Caco-2 (cell line): ENCODE results near the gene TLR10. TPM values are rescaled to one million over a fixed set of nuclear protein-coding genes. Genes with fewer than 3 reads are reported as not detected.
"Not testable (repeated sequence)": the region's sequence is repeated elsewhere in the genome, so short reads cannot be mapped to it uniquely, and the experiment has no call there.

ENCODE experiments used
- BruUV-seq: library from RNA; stranded (reverse); fragments of 400-500 nt; replicated peaks from 2 replicates; lab custom pipeline; 2021; lab: Mats Ljungman, UMichigan
- CTCF ChIA-PET: fragments of 300-600 bp; sonication (Branson Sonifier 250); formaldehyde crosslinking; loops from one replicate; lab custom pipeline; 2022; ENCODE audit warnings: antibody characterized with exemption; lab: Charles Lee
- POLR2A ChIA-PET: fragments of 300-600 bp; sonication (Branson Sonifier 250); formaldehyde crosslinking; loops from one replicate; lab custom pipeline; 2022; ENCODE audit warnings: antibody characterized with exemption; lab: Charles Lee
- DNase-seq, 2 experiments: peaks; one replicate each; pipeline versions ENCODE4 v3.0.0 to v3.0.0-alpha.2; 2020 to 2022
- H3K27me3 ChIP-seq: replicated peaks from 2 replicates; pipeline ENCODE4 v1.6.0; 2011; ENCODE audit warnings: low read length; ENCODE audit not compliant: control insufficient read depth, insufficient read depth
- H3K36me3 ChIP-seq: 2 replicates; pipeline ENCODE4 v1.5.1; 2011; ENCODE audit warnings: low read length; ENCODE audit not compliant: control insufficient read depth, insufficient read depth
- H3K4me1 ChIP-seq: fragments of 250-450 bp; sonication (Bioruptor Pico); 2 replicates; pipeline ENCODE4 v1.5.1; 2020; ENCODE audit warnings: mild to moderate bottlenecking
- H3K4me3 ChIP-seq: 2 replicates; pipeline ENCODE4 v1.5.1; 2011; ENCODE audit warnings: low read depth, mild to moderate bottlenecking, control low read depth, low read length
- H3K9me3 ChIP-seq: fragments of 250-450 bp; sonication (Bioruptor Pico); 2 replicates; pipeline ENCODE4 v1.5.1; 2020; ENCODE audit warnings: mild to moderate bottlenecking, moderate library complexity
- H3K27ac Mint-ChIP-seq: one replicate; pipeline ENCODE4 v1.8.0; 2022; ENCODE audit warnings: mixed read lengths; ENCODE audit not compliant: unreplicated experiment
- H3K27me3 Mint-ChIP-seq: one replicate; pipeline ENCODE4 v1.8.0; 2022; ENCODE audit warnings: mixed read lengths; ENCODE audit not compliant: insufficient read depth, unreplicated experiment
- H3K36me3 Mint-ChIP-seq: one replicate; pipeline ENCODE4 v1.8.0; 2022; ENCODE audit warnings: mild to moderate bottlenecking, mixed read lengths; ENCODE audit not compliant: insufficient read depth, unreplicated experiment
- H3K4me1 Mint-ChIP-seq: one replicate; pipeline ENCODE4 v1.8.0; 2022; ENCODE audit warnings: low read depth, mixed read lengths; ENCODE audit not compliant: unreplicated experiment
- H3K4me3 Mint-ChIP-seq: one replicate; pipeline ENCODE4 v1.8.0; 2022; ENCODE audit warnings: mild to moderate bottlenecking, moderate library complexity, mixed read lengths; ENCODE audit not compliant: unreplicated experiment
- H3K9me3 Mint-ChIP-seq: one replicate; pipeline ENCODE4 v1.8.0; 2022; ENCODE audit warnings: mixed read lengths; ENCODE audit not compliant: unreplicated experiment
- intact Hi-C: fragments of 100-400 bp; cut with micrococcal nuclease; formaldehyde crosslinking; loops from one replicate; pipeline ENCODE4 v1.10.0; 2022; ENCODE audit not compliant: unreplicated experiment
- total RNA-seq: library from RNA; stranded (reverse); gene quantifications from 2 replicates; pipeline ENCODE4 v1.2.3, GENCODE V29; 2022
- TF ChIP-seq, protein P1 (sequence below), 2 experiments: fragments of 200-600 bp in 1 of 2; IDR thresholded peaks; 1 replicate in 1 of 2; 2 replicates in 1 of 2; pipeline versions ENCODE4 v1.5.1 to v1.8.0; 2011 to 2022; ENCODE audit warnings: antibody characterized with exemption in 1 of 2, control low read depth in 1 of 2, inconsistent platforms in 1 of 2, low read depth in 1 of 2, low read length in 1 of 2, mild to moderate bottlenecking in 1 of 2, moderate library complexity in 1 of 2; ENCODE audit not compliant: insufficient read depth in 1 of 2, severe bottlenecking in 1 of 2, unreplicated experiment in 1 of 2

Gene TLR10
- total RNA-seq, 1 experiment from 2014 or later, result not detected

GRCh38 chr4:38781854-38782261 lies 932 bp downstream of the TLR10 start:
- intact Hi-C loops, result no loop called here
- ChIA-PET CTCF (interaction anchor here (0.9 to 2.2 kb wide), 3 partner anchors 22 to 602 kb away, joined by 5 to 42 read pairs (median 5); no protein-coding TSS in a partner anchor), POLR2A (no interaction called here)
- no peak overlapping the region for H3K27ac Mint-ChIP-seq
- no peak overlapping the region for H3K4me3 ChIP-seq
- H3K9me3 ChIP-seq, result no peaks in the 10 kb centered on the region
- H3K4me3 Mint-ChIP-seq, result no peak overlapping the region
- no peaks in the 10 kb centered on the region for H3K36me3 Mint-ChIP-seq
- TF ChIP-seq, protein P1, sequence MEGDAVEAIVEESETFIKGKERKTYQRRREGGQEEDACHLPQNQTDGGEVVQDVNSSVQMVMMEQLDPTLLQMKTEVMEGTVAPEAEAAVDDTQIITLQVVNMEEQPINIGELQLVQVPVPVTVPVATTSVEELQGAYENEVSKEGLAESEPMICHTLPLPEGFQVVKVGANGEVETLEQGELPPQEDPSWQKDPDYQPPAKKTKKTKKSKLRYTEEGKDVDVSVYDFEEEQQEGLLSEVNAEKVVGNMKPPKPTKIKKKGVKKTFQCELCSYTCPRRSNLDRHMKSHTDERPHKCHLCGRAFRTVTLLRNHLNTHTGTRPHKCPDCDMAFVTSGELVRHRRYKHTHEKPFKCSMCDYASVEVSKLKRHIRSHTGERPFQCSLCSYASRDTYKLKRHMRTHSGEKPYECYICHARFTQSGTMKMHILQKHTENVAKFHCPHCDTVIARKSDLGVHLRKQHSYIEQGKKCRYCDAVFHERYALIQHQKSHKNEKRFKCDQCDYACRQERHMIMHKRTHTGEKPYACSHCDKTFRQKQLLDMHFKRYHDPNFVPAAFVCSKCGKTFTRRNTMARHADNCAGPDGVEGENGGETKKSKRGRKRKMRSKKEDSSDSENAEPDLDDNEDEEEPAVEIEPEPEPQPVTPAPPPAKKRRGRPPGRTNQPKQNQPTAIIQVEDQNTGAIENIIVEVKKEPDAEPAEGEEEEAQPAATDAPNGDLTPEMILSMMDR (IDR thresholded peaks at IDR 0.05; ENCODE audit: insufficient read depth in 1 of 2, low read depth in 1 of 2, low read length in 1 of 2, severe bottlenecking in 1 of 2, unreplicated experiment in 1 of 2), result no peak
- peaks cover 2% of the 10 kb centered on the region for H3K27me3 Mint-ChIP-seq
- BruUV-seq, result no TSS peak
- H3K4me1 Mint-ChIP-seq, result no peaks in the 10 kb centered on the region
- H3K36me3 ChIP-seq, result no peaks in the 10 kb centered on the region
- H3K27me3 ChIP-seq, result no peaks in the 10 kb centered on the region
- DNase-seq, result no peak
- H3K4me1 ChIP-seq, result peaks cover 7% of the 10 kb centered on the region
- H3K9me3 Mint-ChIP-seq, result no peaks in the 10 kb centered on the region

DNA sequence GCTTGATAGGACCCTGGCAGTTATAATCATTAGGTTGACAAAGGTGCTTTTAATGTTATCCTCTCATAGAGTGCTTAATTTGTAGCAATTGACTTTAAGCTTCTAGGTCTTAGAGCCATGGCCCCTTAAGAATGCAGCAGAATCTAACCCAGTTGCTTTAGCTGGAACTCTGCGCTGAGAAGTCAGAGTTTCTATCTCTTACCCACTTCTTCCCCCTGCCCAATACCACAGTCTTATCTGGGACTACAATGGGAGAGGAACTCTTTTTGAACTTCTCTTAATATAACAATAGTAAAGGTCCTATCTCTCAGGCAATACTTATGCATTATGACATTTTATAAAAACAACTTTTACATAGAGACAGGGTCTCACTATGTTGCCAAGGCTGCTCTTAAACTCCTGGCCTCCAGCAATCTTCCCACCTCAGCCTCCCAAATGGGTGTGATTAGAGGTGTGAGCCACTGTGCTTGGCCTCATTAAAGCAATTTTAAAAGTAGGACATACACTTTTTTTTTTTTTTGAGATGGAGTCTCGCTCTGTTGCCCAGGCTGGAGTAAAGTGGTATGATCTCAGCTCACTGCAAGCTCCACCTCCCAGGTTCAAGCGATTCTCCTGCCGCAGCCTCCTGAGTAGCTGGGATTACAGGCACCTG lies 1.8 kb downstream of the TLR10 start:
- H3K27me3 ChIP-seq, result no peaks in the 10 kb centered on the region
- intact Hi-C loops, result no loop called here
- H3K27me3 Mint-ChIP-seq, result peaks cover 2% of the 10 kb centered on the region
- no peak overlapping the region for H3K4me3 ChIP-seq
- ChIA-PET CTCF (interaction anchor here (2.2 kb wide), 1 partner anchor 21 kb away, joined by 42 read pairs; no protein-coding TSS in a partner anchor), POLR2A (no interaction called here)
- TF ChIP-seq, protein P1 (IDR thresholded peaks at IDR 0.05; ENCODE audit: insufficient read depth in 1 of 2, low read depth in 1 of 2, low read length in 1 of 2, severe bottlenecking in 1 of 2, unreplicated experiment in 1 of 2), result no peak
- no peaks in the 10 kb centered on the region for H3K36me3 ChIP-seq
- no peaks in the 10 kb centered on the region for H3K9me3 ChIP-seq
- H3K4me3 Mint-ChIP-seq, result no peak overlapping the region
- DNase-seq, result no peak
- no peaks in the 10 kb centered on the region for H3K36me3 Mint-ChIP-seq
- H3K9me3 Mint-ChIP-seq, result no peaks in the 10 kb centered on the region
- no peaks in the 10 kb centered on the region for H3K4me1 Mint-ChIP-seq
- no TSS peak for BruUV-seq
- peaks cover 7% of the 10 kb centered on the region for H3K4me1 ChIP-seq
- no peak overlapping the region for H3K27ac Mint-ChIP-seq

DNA sequence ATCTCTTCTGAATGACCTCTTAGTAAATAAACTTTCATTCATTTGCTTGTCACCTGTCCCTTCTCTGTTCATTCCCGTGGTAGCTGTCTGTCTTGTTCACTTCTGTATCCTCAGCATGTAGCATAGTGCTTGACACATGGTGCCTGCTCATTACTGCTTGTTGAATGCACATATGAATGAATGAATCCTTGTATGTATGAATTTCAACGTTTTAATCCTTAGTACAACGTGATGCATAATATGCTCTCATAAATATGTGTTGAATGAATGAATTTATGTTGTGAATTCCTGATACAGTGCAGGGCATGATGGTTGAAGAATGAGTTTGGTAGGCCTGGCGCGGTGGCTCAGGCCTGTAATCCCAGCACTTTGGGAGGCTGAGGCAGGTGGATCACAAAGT lies 3.0 kb downstream of the TLR10 start:
- no peaks in the 10 kb centered on the region for H3K27me3 ChIP-seq
- Mint-ChIP-seq H3K9me3 (no peaks in the 10 kb centered on the region), H3K4me3 (no peak overlapping the region), H3K4me1 (no peaks in the 10 kb centered on the region), H3K27ac (no peak overlapping the region), H3K27me3 (peaks cover 2% of the 10 kb centered on the region), H3K36me3 (no peaks in the 10 kb centered on the region)
- POLR2A ChIA-PET, result no interaction called here
- H3K9me3 ChIP-seq, result no peaks in the 10 kb centered on the region
- H3K4me1 ChIP-seq, result peaks cover 7% of the 10 kb centered on the region
- no peak overlapping the region for H3K4me3 ChIP-seq
- H3K36me3 ChIP-seq, result no peaks in the 10 kb centered on the region
- no TSS peak for BruUV-seq
- TF ChIP-seq, protein P1 (IDR thresholded peaks at IDR 0.05; ENCODE audit: insufficient read depth in 1 of 2, low read depth in 1 of 2, low read length in 1 of 2, severe bottlenecking in 1 of 2, unreplicated experiment in 1 of 2), result no peak
- intact Hi-C loops, result no loop called here
- DNase-seq, result no peak
- CTCF ChIA-PET, result no interaction called here

GRCh38 chr4:38777925-38778324 lies 4.9 kb downstream of the TLR10 start:
- H3K9me3 ChIP-seq, H3K4me1 ChIP-seq, DNase-seq, H3K36me3 ChIP-seq, H3K9me3 Mint-ChIP-seq, BruUV-seq, intact Hi-C loops, H3K4me1 Mint-ChIP-seq, POLR2A ChIA-PET, H3K4me3 ChIP-seq, H3K36me3 Mint-ChIP-seq, H3K27me3 ChIP-seq, H3K4me3 Mint-ChIP-seq, CTCF ChIA-PET, H3K27ac Mint-ChIP-seq, H3K27me3 Mint-ChIP-seq: not testable (repeated sequence)
